GM19397 (cell line): Measurements from ENCODE around the gene CLSTN1.
"Not testable (repeated sequence)": the region's sequence is repeated elsewhere in the genome, so short reads cannot be mapped to it uniquely, and the experiment has no call there.

Experiments used
- ATAC-seq: cut with Tn5 transposase; IDR thresholded peaks from one replicate; pipeline ENCODE4 v1.9.1; 2021; ENCODE audit warnings: mild to moderate bottlenecking, moderate library complexity; ENCODE audit not compliant: unreplicated experiment

The CLSTN1 gene

DNA sequence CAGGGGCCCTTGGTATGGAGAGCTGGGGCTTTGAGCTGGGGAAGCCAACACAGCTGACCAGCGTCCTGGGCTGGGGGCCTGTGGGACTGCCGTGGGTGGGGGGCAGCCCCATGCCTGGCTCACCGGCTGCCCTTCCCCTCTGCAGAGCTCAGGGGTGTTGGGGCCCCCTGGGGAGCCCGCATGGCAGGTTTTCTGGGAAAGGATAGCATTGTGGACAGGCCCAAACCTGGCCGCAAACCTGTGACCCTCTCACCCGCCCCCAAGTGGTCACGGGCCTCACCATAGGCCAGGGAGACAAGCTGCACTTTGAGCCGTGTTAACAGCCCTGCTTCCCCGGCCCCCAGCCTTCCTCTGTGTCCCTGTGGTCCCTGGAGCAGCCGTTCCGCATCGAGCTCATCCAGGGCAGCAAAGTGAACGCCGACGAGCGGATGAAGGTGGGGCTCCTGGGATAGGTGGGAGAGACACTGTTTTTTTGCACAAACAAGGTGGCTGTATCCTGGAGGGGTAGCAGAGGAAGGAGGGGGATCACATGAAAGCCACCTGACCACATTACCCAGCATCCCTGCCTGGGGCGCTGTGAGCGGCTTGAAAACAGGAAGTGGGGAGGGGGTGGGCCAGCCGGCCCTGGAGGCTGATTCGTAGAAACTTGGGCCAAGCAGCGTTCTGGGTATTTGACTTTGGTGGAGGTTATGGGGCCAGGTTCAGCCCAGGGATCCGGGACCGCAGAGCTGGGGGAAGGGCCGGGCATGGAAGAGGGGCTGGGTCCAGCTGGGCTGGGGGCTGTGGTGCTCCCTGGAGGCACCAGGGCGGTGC lies 106.4 kb downstream of the CLSTN1 start:
- ATAC-seq: peak; percentile 77

DNA sequence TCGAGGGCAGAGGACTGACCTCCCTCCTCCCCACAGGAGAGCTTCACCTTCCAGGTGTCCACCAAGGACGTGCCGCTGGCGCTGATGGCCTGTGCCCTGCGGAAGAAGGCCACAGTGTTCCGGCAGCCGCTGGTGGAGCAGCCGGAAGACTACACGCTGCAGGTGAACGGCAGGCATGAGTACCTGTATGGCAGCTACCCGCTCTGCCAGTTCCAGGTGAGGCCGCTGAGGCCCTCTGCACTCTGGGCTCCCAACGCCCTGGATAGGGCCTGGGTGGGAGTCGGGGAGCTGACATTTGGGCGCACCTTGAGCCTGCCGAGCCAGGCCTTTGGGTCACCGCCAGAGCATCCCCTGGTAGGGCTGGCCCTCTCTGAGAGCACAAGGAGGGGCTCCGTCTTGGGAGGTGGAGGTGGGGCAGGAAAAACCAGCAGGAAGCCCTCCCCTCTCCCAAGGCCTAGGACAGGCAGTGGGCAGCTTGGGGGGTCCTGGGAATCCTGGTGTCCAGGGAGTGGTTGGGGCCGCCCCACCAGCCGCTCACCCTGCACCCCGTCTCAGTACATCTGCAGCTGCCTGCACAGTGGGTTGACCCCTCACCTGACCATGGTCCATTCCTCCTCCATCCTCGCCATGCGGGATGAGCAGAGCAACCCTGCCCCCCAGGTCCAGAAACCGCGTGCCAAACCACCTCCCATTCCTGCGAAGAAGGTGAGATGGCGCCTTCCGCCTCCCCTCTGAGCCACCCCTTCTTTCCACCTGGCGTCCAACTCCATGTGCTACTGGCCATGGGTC lies 107.2 kb downstream of the CLSTN1 start:
- ATAC-seq: no peak

- ATAC-seq: no peak
Measured at GRCh38 chr1:9715536-9716226, 108.1 kb downstream of the CLSTN1 start.

DNA sequence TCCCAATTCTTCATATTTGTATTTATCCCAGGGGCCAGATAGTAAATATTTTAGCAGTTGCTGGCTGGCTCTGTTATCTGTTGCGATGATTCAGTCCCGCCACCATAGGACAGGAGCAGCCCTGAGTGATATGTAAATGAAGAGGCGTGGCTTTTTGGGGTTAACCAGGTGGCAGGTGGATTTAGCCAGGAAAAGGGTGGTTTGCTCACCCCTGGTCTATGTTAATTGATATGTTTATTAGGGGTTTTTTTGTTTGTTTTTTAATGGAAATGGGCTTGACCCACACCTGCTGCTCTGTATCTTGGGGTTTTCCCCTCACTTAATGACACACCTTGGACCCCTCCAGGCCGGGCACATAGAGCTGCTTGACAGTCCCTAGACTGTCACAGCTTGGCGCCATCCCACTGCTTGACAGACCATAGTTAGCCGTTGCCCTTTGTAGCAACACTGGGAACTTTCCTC lies 109.5 kb downstream of the CLSTN1 start:
- ATAC-seq: no peak

DNA sequence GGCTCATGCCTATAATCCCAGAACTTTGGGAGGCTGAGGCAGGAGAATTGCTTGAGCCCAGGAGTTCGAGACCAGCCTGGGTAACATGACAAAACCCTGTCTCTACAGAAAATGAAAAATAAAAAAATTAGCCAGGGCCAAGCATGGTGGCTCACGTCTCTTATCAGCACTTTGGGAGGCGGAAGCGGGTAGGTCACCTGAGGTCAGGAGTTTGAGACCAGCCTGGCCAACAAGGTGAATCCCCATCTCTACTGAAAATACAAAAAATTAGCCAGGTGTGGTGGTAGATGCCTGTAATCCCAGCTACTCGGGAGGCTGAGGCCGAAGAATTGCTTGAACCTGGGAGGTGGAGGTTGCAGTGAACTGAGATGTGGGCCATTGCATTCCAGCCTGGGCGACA lies 111.0 kb downstream of the CLSTN1 start:
- not testable (repeated sequence) for ATAC-seq

- ATAC-seq: no peak
Measured at GRCh38 chr1:9711466-9712020, 112.2 kb downstream of the CLSTN1 start.

DNA sequence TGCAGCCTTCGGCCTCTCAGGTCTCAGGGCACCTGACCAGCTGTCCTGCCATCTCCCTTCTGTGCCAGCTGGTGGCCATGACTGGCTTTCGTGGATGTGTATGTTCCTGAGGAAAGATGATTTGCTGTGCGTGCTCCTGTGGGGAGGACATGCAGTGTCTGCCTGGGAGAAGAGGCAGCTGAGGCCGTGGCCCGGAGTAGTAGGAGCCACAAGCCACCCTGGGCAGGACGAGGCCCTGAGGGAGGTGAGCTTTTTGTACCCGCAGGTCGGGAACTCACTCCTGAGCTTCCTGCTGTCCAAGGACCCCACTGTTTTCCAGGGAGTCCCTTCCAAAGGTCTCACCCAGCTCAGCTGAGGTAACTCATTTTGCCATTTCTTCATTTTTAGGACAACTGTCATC lies 113.7 kb downstream of the CLSTN1 start:
- ATAC-seq: no peak

DNA sequence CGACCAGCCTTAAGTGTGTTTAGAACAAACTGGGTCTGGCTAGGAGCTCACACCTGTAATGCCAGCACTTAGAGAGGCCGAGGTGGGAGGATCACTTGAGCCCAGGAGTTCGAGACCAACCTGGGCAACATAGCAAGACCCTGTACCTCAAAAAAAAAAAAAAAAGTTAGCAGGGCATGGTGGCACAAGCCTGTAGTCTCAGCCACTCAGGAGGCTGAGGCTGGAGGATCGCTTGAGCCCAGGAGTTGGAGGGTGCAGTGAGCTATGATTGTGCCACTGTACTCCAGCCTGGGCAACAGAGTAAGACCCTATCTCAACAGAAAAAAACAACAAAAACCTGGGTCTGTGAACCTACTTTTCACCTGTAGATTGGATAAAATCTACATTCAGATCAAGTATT lies 117.6 kb downstream of the CLSTN1 start:
- no peak for ATAC-seq

- no peak for ATAC-seq
Measured at GRCh38 chr1:9705337-9706093, 118.2 kb downstream of the CLSTN1 start.

- ATAC-seq: no peak
Measured at GRCh38 chr1:9703681-9704080, 120.1 kb downstream of the CLSTN1 start.

- no peak for ATAC-seq
Measured at GRCh38 chr1:9703165-9703509, 120.6 kb downstream of the CLSTN1 start.

GRCh38 chr1:9701665-9702064 lies 122.1 kb downstream of the CLSTN1 start:
- no peak for ATAC-seq

DNA sequence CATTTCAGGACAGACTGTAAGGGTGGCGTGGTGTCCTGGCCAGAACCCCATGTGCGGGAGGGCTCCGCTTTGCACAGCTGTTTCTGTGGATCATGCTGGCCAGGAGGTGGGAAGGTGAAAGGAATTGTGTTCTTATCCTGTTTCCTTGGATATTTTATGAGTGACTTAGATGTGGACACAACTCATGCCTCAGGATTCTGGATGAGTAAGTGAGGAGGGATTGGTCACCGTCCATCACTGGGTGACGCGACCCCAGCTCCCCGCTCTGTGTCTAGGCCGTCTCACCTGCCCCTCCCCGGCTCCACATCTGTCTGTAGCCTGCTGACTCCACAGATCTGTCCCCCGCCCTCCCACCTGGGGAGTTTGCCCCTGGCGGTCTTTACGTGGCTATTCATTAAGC lies 123.4 kb downstream of the CLSTN1 start:
- ATAC-seq: no peak

- no peak for ATAC-seq
Measured at GRCh38 chr1:9699361-9699760, 124.4 kb downstream of the CLSTN1 start.

DNA sequence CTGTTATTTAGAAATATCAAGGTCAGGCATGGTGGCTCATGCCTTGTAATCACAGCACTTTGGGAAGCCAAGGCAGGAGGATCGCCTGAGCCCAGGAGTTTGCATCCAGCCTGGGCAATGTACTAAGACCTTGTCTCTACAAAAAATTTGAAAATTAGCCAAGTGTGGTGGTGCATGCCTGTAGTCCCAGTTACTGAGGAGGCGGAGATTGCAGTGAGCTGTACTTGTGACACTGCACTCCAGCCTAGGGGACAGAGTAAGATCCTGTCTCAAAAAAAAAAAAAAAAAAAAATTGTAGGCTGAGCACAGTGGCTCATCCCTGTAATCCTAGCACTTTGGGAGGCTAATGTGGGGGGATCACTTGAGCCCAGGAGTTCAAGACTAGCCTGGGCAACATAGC lies 127.0 kb downstream of the CLSTN1 start:
- no peak for ATAC-seq

DNA sequence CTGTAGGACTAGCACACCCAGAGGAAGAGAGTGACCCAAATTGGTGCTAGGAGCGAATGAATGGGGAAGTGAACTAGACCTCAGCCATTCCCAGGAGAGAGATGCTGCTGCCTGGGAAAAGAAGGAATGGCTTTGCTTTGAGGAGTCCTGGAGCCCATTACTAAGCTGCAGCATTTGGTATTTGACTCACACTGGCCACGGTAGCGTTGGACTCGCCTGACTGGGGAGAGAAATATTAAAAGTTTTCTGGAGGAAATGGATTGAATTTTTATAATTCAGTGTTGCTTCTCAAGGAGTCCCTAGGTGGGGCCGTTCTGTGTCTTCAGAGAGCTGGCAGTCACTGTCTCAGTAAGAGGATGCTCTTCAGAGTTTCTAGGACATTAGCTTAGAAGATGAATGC lies 132.1 kb downstream of the CLSTN1 start:
- ATAC-seq: no peak

DNA sequence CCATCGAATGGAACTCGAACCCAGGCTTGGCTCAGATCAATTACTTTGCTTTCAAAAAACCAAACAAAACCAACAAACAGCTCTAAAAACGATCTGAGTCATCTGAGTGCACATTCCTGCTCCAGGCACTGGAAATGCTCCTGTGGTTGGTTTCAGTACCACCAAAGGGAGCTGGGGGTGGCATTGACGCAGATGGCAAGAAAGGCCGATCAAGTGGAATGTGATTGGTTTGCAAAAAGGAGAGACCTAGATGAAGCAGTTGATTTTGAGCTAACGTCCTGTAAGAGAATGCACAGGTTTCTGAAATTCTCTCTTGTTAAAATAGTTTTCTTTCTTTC lies 132.7 kb downstream of the CLSTN1 start:
- no peak for ATAC-seq

- ATAC-seq: no peak
Measured at GRCh38 chr1:9690440-9691107, 133.2 kb downstream of the CLSTN1 start.

DNA sequence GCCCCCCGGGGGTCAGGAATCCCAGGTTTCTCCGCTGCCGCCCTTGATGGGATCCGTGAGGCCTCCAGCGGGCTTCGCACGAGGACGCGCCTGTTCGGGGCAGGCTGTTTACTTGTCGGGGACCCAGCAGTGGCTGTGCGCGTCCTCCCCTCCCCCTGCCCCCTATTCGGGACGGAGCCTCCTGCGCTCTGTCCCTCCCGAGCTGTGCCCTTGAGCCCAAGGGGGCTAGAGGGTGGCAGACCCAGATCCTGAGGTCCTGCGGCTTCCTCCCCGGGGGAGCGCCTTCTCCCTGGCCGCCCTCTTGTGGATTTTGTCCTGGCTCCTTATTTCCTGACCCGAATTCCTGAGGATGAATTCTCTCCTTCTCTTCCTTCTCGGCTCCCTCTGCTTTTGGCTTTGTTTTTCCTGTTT lies 133.8 kb downstream of the CLSTN1 start:
- no peak for ATAC-seq

DNA sequence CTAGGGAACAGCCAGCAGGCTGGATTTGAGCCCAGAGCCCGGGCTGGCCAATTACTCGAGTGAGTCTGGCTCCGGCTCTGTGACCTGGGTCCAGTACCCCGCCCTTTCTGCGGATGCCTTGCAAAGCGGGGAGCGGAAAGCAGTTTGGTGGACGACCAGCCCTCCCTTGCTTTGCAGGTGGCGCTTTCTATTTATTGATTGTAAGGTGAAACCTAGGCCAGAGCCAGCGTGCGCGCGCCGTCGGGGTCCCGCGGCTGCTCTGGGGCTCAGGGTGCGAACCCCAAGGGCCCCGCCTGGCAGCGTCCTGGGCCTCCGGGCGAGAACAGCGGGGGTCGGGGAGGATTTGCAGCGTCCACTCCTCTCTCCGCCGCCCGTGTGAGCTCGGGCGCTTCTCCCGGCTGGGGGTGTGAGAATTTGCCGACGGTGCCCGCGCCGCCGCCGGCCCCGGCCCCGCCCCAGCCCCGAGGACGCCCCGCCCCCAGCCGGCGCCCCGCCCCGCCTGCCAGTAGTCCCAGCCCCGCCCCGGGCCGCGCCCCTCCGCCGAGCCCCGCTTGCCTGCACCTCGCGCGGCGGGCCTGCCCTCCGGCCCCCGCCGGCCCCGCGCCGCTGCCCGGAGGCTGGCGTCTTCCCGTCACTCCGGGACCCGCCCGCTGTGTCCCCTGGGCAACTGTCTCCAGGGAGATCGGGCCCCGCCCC lies 134.6 kb downstream of the CLSTN1 start:
- ATAC-seq: peak; percentile 64
